Loucy (cell line): ENCODE results near the gene HIGD2A.

ENCODE experiments used
- H2AFZ ChIP-seq: fragments of 200-600 bp; sonication (generic); 2 replicates; pipeline ENCODE4 v1.6.0; 2016; ENCODE audit warnings: antibody characterized with exemption, mild to moderate bottlenecking, low read length, moderate library complexity
- H3F3A ChIP-seq: fragments of 200-600 bp; 2 replicates; pipeline ENCODE4 v1.6.0; 2016; ENCODE audit warnings: antibody characterized with exemption, low read depth, mild to moderate bottlenecking
- H3K27me3 ChIP-seq: fragments of 200-600 bp; sonication (generic); 2 replicates; pipeline ENCODE4 v1.6.1; 2014; ENCODE audit warnings: low read length, mild to moderate bottlenecking; ENCODE audit not compliant: insufficient read depth, poor library complexity, severe bottlenecking
- H3K36me3 ChIP-seq: fragments of 200-600 bp; sonication (generic); 2 replicates; pipeline ENCODE4 v1.6.1; 2016; ENCODE audit warnings: low read length; ENCODE audit not compliant: insufficient read depth
- H3K4me1 ChIP-seq: fragments of 200-600 bp; sonication (generic); 2 replicates; pipeline ENCODE4 v1.5.1; 2014; ENCODE audit warnings: low read length, mild to moderate bottlenecking; ENCODE audit not compliant: insufficient read depth, poor library complexity, severe bottlenecking
- H3K4me2 ChIP-seq: fragments of 200-600 bp; sonication (generic); 2 replicates; pipeline ENCODE4 v1.6.0; 2014; ENCODE audit warnings: antibody characterized with exemption, low read length, low read depth, mild to moderate bottlenecking; ENCODE audit not compliant: poor library complexity, severe bottlenecking
- H3K4me3 ChIP-seq: fragments of 200-600 bp; sonication (generic); 2 replicates; pipeline ENCODE4 v1.5.1; 2014; ENCODE audit warnings: low read length, mild to moderate bottlenecking, mixed read lengths; ENCODE audit not compliant: poor library complexity, severe bottlenecking
- H3K79me2 ChIP-seq: fragments of 200-600 bp; sonication (generic); 2 replicates; pipeline ENCODE4 v1.6.1; 2014; ENCODE audit warnings: low read length; ENCODE audit not compliant: insufficient read depth
- H3K9ac ChIP-seq: fragments of 200-600 bp; sonication (generic); 2 replicates; pipeline ENCODE4 v1.6.0; 2014; ENCODE audit warnings: mild to moderate bottlenecking, low read depth, low read length, moderate library complexity; ENCODE audit not compliant: poor library complexity, severe bottlenecking
- H3K9me2 ChIP-seq: fragments of 200-600 bp; sonication (generic); replicated peaks from 2 replicates; pipeline ENCODE4 v1.6.1; 2016; ENCODE audit warnings: low read depth, low read length, mixed read lengths
- H3K9me3 ChIP-seq: fragments of 200-600 bp; sonication (generic); 2 replicates; pipeline ENCODE4 v1.6.1; 2014; ENCODE audit warnings: mild to moderate bottlenecking, antibody characterized with exemption, low read length, low read depth; ENCODE audit not compliant: insufficient read depth
- H4K20me1 ChIP-seq: fragments of 200-600 bp; sonication (generic); 2 replicates; pipeline ENCODE4 v1.6.0; 2014; ENCODE audit warnings: antibody characterized with exemption, low read length, mild to moderate bottlenecking; ENCODE audit not compliant: insufficient read depth, poor library complexity, severe bottlenecking
- EZH2phosphoT487 ChIP-seq: fragments of 200-600 bp; IDR thresholded peaks from 2 replicates; pipeline ENCODE4 v1.6.1; 2018; ENCODE audit warnings: antibody characterized with exemption, mild to moderate bottlenecking, moderate library complexity, borderline replicate concordance
- TF ChIP-seq, protein P1 (sequence below): fragments of 200-600 bp; sonication (generic); conservative IDR thresholded peaks from 2 replicates; pipeline ENCODE4 v1.5.1; 2014; ENCODE audit warnings: mild to moderate bottlenecking, antibody characterized with exemption, low read length

HIGD2A gene

DNA sequence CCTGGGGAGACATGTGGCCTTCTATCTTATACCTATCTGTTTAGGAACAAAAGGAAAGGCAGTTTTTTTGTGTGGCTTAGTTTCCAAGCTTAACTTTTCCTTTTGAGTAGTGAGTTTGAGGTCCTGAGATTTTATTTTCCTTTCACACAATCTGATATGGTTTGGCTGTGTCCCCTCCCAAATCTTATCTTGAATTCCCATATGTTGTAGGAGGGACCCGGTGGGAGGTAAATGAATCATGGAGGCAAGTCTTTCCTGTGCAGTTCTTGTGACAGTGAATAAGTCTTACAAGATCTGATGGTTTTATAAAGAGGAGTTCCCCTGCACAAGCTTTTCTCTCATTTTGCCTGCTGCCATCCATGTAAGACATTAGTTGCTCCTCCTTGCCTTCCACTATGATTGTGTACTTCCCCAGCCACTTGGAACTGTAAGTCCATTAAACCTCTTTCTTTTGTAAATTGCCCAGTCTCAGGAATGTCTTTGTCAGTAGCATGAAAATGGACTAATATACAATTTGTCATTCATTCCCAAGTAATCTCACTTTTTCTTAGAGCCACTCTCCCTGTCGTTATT lies 32.5 kb downstream of the HIGD2A start:
- Histone ChIP-seq H3K4me2 (no peak overlapping the region), H4K20me1 (no peaks in the 10 kb centered on the region), H3K36me3 (no peaks in the 10 kb centered on the region), H3K79me2 (no peaks in the 10 kb centered on the region), H2AFZ (no peak overlapping the region), H3K4me1 (peaks cover 6% of the 10 kb centered on the region), H3K27me3 (no peaks in the 10 kb centered on the region), H3K9me2 (no peaks in the 10 kb centered on the region), H3K4me3 (no peak overlapping the region), H3F3A (no peaks in the 10 kb centered on the region), H3K9me3 (no peaks in the 10 kb centered on the region), H3K9ac (no peak overlapping the region)
- TF ChIP-seq EZH2phosphoT487: no peak
- TF ChIP-seq, protein P1, sequence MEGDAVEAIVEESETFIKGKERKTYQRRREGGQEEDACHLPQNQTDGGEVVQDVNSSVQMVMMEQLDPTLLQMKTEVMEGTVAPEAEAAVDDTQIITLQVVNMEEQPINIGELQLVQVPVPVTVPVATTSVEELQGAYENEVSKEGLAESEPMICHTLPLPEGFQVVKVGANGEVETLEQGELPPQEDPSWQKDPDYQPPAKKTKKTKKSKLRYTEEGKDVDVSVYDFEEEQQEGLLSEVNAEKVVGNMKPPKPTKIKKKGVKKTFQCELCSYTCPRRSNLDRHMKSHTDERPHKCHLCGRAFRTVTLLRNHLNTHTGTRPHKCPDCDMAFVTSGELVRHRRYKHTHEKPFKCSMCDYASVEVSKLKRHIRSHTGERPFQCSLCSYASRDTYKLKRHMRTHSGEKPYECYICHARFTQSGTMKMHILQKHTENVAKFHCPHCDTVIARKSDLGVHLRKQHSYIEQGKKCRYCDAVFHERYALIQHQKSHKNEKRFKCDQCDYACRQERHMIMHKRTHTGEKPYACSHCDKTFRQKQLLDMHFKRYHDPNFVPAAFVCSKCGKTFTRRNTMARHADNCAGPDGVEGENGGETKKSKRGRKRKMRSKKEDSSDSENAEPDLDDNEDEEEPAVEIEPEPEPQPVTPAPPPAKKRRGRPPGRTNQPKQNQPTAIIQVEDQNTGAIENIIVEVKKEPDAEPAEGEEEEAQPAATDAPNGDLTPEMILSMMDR: no peak

DNA sequence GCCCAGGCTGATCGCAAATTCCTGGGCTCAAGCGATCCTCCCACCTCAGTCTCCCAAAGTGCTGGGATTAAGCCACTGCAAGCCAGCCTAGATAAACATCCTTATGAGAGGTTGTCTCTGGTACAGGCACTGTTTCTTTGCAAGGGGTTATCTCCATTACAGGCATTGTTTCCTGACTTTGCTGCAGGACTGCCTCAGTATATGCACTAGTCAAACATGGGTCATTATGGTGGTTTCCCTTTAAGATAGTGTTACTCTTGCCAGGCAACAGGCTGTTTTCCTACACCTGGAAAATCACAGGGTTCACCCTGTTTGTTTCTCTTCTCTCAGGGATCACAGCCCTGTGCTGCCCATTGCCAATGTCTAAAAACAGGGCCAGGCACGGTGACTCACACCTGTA lies 35.6 kb downstream of the HIGD2A start:
- H2AFZ ChIP-seq: no peak overlapping the region
- H3K9ac ChIP-seq: no peak overlapping the region
- H3K27me3 ChIP-seq: no peaks in the 10 kb centered on the region
- TF ChIP-seq, protein P1: no peak
- no peak for TF ChIP-seq EZH2phosphoT487
- no peaks in the 10 kb centered on the region for H3F3A ChIP-seq
- H3K4me2 ChIP-seq: no peak overlapping the region
- no peaks in the 10 kb centered on the region for H3K4me1 ChIP-seq
- H3K36me3 ChIP-seq: no peaks in the 10 kb centered on the region
- no peak overlapping the region for H3K4me3 ChIP-seq
- H3K9me2 ChIP-seq: no peaks in the 10 kb centered on the region
- no peaks in the 10 kb centered on the region for H4K20me1 ChIP-seq
- no peaks in the 10 kb centered on the region for H3K79me2 ChIP-seq
- H3K9me3 ChIP-seq: no peaks in the 10 kb centered on the region

DNA sequence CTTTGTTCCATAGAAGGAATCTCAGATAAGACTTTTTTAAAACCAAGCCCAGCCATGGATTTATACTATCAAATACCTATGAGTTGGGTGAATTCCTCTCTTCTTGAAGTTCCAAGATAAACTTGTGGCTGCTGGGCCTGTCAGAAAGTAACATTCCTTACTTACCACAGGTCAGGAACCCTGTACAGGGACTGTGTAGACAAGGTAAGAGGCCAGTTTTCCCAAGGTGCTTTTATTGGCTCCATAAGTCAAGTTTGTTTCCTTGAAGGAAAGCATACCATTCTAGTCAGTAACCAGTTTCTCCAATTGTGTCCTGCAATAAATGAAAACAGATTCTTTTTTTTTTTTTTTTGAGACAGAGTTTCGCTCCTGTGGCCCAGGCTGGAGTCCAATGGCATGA lies 36.6 kb downstream of the HIGD2A start:
- Histone ChIP-seq H3K9me2 (no peaks in the 10 kb centered on the region), H3K27me3 (no peaks in the 10 kb centered on the region), H3K36me3 (no peaks in the 10 kb centered on the region), H3K4me3 (no peak overlapping the region), H3K9ac (no peak overlapping the region), H3K4me2 (no peak overlapping the region), H2AFZ (no peak overlapping the region), H3K4me1 (peaks cover 1% of the 10 kb centered on the region), H3K79me2 (no peaks in the 10 kb centered on the region), H4K20me1 (no peaks in the 10 kb centered on the region), H3K9me3 (no peaks in the 10 kb centered on the region), H3F3A (no peaks in the 10 kb centered on the region)
- TF ChIP-seq, protein P1: no peak
- no peak for TF ChIP-seq EZH2phosphoT487
